ENCODE results near the gene ATP10A. TPM values are rescaled to one million over a fixed set of nuclear protein-coding genes. Genes with fewer than 3 reads are reported as not detected.

ATP10A gene
- total and polyA plus RNA-seq, 2 of the 8 experiments (the other 6 are each of a cell fraction or from before 2014, with no cell fraction given): 2.0 to 2.8 TPM

DNA sequence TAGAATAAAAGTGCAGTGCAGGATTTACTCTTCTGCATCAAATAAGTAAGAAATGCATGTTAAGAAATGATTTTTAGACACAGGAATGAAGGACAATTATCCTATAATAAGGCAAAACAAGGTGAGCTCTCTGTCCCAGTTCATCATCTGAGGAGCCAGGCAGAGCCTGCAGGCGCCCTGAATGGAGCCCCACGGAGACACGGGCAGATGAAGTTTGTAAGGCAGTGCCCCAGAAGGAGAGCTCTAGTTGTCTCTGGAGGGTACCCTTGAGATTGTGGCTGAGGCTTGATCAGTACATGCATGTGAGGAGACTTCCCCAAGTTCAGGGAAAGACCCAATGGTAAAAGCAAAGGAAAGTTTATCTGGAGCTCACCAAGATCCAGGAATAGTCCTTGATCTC is 50.3 kb downstream of the ATP10A start (continued):
- TF ChIP-seq EP300 (IDR thresholded peaks at IDR 0.05; ENCODE audit: borderline replicate concordance in 1 of 2, low read depth in 2 of 2, low read length in 2 of 2) (no peak), FOSL1 (IDR thresholded peaks at IDR 0.05; ENCODE audit: insufficient read depth, low read depth, low read length) (no peak)

Data from H1 (cell line).